NCI-H460 (cell line): ENCODE data around the gene PPIE. TPM values are rescaled to one million over a fixed set of nuclear protein-coding genes. Genes with fewer than 3 reads are reported as not detected.
"Not testable (repeated sequence)": the region's sequence is repeated elsewhere in the genome, so short reads cannot be mapped to it uniquely, and the experiment has no call there.

Source experiments
- DNase-seq: peaks from one replicate; pipeline ENCODE4 v3.0.0-alpha.2; 2016; ENCODE audit warnings: low read depth; ENCODE audit errors: extremely low read depth
- total RNA-seq: library from RNA; depleted of rRNA; stranded (reverse); fragments of >200 nt; shearing (Covaris generic); gene quantifications from 2 replicates; pipeline ENCODE4 v1.2.3, GENCODE V29; 2014

The PPIE gene
- total RNA-seq, 1 experiment from 2014 or later = 28.2 TPM

DNA sequence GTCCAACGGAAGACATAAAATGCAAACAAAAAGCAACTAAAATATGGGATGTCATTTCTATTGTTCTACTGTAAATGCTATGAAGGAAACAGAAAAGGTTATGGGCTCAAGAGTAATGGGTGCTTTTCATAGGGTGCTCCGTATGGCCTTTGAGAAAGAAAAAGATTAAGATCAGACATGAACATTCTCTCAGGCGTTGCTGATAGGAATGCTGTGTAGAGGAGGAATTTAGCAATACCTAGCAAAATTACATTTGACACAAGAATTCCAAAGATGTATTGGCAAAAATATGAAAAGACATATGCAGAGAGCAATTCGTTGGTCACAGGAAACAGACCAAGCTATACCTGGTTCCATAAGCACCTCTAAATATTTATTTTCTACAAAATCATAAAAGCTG, 38.2 kb downstream of the PPIE start:
- DNase-seq = no peak

DNA sequence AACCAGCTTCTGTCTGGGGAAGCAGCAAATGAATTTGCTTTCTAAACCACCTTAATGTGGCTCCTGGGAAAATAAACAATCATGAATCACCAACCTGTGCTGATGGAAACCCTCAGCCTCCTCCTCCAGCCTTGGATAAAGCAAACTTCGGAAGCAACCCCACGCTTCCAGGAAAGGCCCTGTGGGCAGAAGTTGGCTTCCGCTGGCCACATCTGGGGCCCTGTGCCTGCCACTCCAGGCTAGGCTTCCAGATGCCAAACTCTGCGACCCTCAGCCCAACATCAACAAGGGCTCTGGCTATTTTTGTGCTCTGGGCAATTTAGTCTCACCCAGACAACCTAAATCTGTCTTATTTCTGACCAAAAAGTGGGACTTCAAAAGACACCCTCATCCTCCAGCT, 38.6 kb downstream of the PPIE start:
- DNase-seq = no peak

DNA sequence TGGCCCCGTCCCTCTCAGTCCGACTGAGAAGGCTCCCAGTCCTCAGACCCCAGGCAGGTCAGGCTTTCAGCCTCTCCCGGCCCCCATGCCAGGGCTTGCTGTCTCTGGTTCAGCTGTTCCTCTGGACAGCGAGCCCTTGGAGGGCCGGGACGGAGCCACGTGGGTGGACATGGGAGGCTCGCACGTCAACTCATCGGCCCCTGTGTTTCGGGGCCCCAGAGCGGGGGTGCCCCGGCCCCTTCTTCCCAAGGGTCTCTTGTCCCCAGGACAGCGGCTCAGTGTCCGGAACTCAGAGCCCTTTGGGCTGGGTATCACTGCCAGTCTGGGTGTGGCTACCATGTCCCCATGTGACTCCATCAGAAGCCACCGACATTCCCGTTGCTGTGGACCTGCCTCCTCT, 39.2 kb downstream of the PPIE start:
- not testable (repeated sequence) for DNase-seq

DNA sequence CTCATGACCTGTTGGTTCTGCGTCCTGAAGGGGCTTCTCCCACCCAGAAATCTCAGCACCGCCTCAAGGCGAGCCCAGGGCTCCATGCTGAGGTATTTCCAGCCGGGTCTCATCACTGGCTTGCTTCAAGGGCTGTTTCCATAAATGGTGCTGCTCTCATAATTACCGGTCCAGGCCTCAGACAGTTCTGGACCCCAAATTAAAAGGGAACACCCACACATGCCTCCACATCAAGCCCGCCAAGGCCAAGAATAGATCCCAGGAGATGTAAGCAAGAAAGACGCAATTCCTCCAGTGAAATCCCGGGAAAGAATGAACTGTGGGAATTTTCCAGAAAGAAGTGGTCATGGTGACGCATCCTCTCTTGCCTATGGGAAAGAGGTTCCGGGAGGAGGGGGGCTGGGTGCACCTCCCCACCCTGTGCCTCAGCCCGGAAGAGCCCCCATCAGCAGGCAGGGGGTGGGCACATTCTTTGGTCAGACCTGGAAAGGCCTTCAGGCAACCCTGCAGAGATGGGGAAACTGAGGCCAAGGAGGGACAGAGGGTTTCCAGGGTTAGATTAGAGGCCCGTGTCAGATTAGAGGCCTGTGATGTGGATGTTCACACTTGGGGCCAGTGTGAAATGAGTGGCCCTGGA, 39.9 kb downstream of the PPIE start:
- DNase-seq = not testable (repeated sequence)

DNA sequence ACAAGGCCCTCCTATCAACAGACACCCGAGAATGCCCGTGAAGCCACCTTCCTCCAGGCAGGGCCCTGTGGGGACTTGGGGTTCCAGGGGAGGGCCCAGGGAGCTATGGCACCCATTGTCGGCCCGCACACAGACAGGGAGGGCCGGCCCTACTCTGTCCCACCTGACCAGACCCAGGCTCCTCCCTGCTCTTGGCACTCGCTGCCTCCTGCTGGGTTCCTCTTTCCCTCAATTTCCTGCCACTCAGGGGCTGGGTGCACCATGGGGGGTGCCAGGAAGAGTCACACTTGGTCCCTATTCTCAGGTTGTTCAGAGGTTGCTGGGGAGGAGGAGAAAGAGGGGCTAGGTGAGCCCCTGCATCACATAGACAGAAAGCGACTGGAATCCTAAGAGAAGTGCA, 40.5 kb downstream of the PPIE start:
- DNase-seq = no peak

DNA sequence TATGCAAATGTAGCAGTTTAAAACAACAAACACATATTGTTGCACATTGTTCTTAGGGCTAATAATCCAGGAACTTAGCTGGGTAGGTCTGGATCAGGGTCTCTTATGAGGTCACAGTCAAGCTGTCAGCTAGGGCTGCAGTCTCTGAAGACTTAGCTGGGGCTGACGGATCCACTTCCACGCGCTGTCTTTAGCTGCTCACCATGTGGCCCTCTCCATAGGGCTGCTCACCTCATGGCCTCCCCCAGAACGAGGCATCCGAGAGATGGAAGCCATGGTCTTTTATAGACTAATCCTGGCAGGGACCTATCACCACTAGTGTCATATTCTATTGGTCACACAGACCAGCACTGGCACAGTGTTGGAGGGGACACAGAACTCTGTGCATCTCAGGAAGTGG, 41.1 kb downstream of the PPIE start:
- no peak for DNase-seq

DNA sequence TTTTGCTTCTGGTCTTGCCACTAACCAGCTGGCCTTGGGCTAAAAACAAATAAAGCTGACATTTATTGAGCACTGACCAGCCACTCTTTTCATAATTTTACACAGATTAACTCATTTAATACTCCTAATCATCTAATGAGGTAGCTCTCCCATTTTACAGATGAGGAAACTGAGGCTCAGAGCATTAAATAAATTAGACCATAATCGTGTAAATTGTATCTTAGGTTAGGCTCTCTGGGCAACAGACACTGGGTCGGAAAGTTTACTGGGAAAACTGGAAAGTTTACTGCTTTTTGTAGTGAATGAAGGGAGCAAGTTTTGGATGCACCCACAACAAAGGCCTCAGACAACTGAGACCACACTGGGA, 42.6 kb downstream of the PPIE start:
- DNase-seq = no peak

DNA sequence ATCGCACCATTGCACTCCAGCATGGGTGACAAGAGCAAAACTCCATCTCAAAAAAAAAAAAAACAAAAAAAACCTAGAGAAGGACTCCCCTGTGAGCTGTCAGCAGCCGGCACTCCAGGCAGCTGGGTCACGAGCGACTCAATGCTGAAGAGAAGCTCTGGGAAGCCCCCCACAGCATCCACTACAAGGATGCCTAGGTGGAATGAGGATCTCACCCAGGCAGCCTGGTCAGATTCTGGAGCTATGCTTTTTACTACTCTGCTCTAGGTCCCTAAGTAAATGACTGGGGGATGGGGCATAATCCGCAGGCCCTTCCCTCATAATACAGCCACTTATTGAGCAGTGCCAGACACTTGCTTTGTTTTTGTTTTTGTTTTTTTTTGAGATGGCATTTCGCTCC, 43.4 kb downstream of the PPIE start:
- no peak for DNase-seq

DNA sequence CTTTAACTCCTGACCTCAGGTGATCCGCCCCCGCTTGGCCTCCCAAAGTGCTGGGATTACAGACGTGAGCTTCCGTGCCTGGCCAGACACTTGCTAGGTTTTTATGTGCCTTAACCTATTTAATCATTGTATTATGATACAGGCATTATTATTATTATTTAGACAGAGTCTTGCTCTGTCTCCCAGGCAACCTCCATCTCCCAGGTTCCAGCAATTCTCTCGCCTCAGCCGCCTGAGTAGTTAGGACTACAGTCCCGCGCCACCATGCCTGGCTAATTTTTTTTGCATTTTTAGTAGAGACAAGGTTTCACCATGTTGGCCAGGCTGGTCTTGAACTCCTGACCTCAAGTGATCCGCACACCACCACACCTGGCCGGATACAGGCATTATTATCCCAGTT, 44.0 kb downstream of the PPIE start:
- not testable (repeated sequence) for DNase-seq

DNA sequence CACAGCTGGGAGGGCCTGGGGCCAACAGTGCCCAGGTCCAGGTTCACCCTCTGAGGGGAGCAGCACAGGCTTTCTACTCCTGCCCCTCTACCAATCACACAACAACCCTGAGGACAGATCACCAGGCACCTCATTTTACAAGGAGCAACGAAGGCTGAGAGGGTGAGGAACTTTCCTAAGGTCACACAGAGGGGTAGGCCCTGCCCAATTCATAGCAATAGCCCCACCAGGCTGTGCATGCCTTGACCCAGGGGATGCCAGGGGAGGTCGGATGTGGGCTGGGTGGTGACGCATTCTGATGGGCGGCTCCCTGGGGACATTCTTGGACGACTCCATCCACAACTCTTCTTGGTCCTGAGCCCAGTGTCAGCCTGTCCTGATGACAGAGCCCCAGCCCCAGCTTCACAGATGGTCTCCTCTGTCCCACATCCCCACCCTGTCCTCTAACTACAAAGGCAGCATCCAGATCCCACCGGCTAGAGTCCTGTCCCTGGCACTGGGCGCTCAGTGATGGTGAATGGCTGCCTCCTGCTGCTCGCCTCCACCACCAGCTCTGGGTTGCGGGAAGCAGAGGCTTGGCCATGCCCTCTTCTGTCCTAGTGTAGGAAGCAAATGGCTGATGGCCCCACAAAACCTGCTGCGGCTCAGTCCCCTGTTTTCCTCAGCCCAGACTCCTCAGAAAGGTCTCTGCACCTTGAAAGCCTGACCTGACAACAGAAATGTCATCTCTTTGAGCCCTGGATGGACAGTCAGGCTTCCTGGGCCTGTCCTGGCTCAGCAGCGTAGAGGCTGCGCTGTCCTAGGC, 47.8 kb downstream of the PPIE start:
- DNase-seq = not testable (repeated sequence)

DNA sequence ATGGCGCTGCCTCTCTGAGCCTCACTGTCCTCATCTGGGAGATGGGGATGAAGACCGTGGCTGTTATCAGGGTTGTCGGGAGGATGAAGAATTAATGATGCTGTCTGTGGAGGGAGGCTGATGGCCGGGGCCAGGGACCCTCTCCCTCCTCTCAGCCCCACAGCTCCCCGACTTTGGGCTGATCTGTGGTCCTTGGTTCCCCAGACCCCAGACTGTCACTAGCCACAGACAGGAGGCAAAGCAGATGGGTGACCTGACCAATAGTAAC, 48.4 kb downstream of the PPIE start:
- DNase-seq = not testable (repeated sequence)

DNA sequence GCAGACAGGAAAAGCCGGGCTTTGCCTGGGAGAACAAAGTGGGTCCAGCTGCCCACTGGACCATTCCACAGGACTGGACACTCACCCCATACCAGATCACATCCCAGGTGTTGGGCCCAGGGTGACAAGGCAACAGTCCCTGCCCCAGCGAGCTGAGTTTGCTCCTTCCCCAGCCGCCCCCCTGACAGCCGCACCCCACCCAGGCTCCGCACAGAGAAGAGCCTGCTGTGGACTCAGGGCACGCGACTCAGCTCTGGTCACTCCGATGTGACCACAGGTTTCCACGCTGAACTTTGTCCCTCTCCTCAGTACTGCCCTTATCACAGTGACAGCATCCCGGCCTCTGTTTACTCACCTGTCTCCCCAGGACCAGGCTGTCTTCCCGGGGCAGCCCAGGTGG, 48.8 kb downstream of the PPIE start:
- DNase-seq = no peak

DNA sequence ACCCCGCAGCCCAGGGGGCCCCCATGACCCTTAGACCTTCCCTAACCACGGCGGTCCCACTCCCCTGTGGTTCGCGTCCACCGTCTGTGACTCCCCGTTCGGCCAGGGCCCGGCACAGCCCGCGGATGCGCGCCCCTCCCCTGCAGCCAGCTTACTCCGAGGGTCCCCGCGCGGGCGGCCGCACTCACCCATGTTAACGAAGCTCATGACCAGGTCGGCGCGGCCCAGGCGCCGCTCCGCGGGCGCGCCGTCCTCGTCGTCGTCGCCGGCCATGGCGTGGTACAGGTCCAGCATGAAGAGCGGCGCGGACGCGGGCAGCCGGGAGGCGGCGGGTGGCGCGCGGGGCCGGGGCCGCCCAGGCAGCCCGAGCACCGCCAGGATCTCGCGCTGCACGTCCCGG, 49.3 kb downstream of the PPIE start:
- not testable (repeated sequence) for DNase-seq

DNA sequence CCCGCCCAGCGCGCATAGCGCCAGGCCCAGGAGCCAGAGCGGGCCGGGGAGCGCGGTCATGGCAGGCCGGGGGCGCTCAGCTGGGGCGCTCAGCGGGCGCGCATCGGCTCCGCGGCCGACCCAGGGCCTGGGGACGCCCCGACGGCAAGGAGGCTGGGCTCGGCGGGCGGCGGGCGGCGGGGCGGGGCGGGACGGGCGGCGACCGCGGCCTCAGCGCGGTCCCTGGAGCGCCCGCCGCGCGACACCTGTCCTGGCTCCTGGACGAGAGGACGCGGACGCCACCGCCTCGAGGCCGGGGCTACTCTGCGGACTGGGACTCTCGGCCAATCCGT, 49.7 kb downstream of the PPIE start:
- DNase-seq = no peak

DNA sequence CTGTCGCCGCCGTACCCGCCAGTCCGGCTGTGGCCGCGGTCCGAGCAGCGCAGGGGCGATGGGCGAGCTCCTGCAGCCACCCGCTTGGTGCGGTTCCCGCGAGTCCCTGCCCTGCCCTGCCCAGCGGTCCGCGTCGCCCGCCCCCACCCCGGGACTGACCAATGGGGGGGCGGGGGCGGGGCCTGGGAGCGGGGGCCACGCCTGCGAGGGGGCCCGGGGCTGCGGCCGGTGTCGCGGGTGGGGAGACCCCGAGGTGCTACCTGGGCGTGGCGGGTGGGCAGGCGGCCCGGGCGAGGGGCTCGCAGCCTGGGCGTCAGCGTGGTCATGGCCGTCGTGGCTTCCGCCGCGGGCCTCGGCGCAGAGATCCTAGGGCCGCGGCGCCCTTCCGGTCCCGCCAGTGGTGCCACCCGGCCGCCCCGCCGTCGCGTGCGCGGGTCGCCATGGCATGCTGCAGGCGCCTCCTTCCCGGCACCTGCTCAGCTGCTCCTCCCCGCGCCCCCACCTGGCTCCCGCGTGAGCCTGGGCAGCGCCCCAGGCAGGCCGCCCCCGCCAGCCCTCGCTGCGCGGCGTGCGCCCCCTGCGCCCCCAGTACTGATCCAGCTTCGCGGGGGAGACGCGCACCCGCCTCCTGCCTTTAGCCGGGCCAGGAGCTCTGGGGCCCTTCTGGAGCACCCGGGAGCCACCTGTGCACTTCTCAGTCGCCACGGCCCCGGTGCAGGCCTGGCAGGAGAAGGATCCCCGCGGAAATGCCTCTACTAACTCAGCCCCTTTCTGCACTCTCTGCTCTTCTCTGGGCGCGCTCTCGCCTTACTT, 50.3 kb downstream of the PPIE start, which contains the start of gene BMP8B:
BMP8B (minus strand) TSS at position 108 of the 813 bp plus-strand sequence. CDS start 380 bp downstream, outside the sequence.
- DNase-seq = peak; percentile 40

DNA sequence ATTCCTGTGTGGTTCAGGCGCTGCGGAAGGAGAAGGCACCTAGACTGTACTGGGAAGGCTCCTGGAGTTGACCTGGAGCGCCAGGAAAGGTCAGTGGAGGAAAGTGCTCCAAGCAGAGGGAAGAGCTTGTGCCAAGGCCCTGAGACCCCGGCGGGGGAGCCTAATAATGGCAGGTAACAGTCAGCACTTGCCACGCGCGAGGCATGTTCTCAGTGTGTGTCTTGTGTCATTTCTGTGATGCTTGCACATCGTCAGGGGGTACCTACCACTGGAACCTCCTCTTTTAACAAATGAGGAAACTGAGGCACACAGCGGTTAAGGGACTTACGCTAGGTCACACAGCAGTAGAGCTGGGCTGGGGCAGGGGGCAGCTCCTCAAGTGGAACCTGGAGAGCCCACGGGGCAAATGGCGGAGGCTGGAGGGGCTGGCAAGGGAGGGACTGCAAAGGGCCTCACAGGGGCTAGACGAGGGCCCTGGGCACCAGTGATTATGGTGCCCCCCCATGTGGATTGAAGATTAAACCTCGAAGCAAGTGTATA, 51.0 kb downstream of the PPIE start:
- no peak for DNase-seq

DNA sequence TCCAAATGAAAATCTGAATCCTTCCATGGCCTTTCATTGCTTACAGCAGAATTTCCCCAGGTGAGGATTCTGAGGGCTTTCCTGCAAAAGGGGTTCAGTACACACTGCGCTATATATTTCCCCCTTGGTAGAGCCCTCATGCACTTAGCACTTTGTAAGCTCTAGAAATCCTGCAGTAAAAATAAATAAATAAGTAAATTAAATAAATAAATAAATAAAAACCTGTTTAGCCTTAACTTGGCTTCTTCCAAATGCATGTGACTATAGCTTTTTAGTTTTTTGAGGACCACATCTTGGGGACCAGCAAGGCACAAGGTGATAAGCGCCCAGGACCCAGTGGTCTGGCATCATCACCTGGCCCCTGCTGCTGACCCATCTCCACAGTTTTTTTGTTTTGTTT, 53.2 kb downstream of the PPIE start:
- DNase-seq = no peak

DNA sequence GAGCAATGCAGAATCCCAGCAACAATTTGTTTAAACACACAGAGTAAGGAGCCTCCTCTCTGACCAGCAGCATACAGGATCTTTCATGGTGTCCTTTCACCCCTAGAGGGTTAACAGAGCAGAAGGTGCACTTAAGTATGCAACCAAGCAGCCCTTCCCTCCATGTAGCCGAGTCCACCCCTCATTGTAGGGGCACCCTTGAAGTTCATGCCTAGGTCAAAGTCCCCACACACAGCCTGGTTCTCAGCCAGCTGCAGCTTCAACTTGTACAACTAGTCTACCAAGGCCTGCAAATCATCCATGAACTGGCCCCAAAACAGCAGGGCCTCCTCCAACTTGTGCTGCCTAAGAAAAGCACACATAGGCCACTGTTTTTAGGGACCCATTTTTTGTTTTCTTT, 57.0 kb downstream of the PPIE start:
- no peak for DNase-seq

DNA sequence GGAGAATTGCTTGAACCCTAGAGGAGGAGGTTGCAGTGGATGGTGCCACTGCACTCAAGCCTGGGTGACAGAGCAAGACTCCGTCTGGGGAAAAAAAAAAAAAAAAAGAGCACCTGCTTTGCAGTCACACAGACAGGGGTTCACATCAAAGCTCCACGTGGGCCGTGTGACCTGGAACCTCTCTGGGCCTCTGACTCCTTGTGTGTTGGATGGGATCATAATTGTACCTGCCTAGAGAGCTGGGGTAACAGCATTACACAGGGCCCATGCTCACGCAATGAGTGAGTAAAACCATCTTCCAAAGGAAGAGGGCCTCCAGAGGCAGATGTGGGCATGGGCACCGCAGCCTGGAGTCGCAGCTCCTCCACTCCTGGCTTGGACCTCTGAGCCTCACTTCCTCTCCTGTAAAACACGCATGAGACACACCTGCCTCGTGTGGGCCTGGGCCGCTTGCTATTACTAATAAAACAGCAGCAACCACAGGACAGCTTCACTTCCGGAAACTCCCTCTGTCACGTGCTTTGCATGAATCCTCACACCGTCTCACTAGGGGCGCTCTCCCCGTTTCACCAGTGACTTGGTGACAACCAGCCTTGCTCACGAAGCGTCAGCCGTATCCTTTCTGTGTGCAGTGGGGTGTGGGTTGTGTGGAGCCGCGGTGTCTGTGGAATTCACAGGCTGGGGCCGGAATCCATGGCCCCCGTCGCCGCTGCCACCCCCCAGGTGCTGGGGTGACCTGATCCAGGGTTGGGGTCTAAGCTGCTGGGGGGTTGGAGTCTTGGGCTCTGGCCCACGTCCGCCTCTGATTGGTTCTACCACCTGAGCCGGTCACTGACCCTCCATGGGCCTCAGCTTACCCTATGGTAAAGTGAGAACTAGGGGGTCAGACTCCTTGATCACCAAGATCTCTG, 60.4 kb downstream of the PPIE start:
- DNase-seq = peak; percentile 86

DNA sequence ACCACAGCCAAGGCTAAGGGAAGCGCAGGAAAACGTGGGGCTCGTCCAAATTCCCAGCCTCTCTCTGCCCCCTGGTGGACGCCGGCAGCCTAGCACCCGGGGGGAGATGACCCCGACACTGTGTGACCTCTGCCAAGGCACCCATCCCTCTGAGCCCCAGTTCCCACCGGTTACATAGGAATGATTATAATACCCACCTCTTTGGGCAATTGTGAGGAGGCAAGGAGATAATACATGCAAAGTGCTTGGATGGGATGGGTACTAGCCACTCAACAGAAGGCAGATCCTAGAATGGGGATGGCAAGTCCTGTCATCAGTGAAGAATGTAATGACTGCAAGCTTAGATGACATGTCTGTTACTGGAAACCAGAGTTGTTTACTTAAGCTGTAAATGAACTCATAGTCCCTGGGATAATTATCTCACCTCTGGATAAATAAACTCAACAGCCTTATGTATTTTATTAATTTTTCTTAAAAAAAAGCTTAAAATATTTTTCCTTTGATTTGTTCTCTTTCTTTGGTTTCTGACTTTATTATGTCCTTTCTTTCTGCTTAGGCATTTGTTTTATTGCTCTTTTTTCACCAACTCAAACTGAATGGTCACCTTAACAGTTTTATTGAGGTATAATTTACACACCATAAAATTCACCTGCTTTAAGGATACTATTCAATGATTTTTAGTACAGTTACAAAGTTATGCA, 61.2 kb downstream of the PPIE start:
- DNase-seq = peak; percentile 57
